Measurements from ENCODE around the gene SBK3.

DNA sequence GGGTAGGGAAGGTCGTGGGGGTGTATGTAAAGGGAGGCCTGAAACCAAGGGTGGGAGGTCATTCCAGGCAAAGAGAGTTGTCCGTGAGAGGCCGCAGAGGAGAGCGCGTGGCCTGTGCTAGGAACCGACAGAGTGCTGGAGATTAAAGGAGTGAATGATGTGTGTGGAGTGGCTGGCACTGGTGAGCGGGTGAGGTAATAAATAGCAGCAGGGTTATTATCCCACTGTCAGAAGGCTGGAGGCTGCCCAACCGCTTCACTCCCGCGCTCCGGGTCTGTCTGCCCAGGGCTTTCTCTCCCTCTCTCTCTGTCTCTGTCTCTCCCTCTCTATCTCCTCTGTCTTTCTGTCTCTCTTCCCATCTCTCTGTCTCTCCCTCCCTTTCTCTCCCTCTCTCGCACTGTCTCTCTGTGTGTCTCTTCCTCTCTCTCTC, 17.9 kb upstream of the SBK3 start:
- no peak for TF ChIP-seq POLR2A (IDR thresholded peaks at IDR 0.05; ENCODE audit: low read length)
- no peak for TF ChIP-seq GATA1 (IDR thresholded peaks at IDR 0.05; ENCODE audit: low read depth, low read length)
